HG03354 (cell line): ENCODE results near the gene SLC46A3.
"Not testable (repeated sequence)": the region's sequence is repeated elsewhere in the genome, so short reads cannot be mapped to it uniquely, and the experiment has no call there.

Experiments used
- ATAC-seq: cut with Tn5 transposase; IDR thresholded peaks from one replicate; pipeline ENCODE4 v1.9.1; 2021; ENCODE audit warnings: mild to moderate bottlenecking; ENCODE audit not compliant: unreplicated experiment, poor library complexity, severe bottlenecking

The SLC46A3 gene

DNA sequence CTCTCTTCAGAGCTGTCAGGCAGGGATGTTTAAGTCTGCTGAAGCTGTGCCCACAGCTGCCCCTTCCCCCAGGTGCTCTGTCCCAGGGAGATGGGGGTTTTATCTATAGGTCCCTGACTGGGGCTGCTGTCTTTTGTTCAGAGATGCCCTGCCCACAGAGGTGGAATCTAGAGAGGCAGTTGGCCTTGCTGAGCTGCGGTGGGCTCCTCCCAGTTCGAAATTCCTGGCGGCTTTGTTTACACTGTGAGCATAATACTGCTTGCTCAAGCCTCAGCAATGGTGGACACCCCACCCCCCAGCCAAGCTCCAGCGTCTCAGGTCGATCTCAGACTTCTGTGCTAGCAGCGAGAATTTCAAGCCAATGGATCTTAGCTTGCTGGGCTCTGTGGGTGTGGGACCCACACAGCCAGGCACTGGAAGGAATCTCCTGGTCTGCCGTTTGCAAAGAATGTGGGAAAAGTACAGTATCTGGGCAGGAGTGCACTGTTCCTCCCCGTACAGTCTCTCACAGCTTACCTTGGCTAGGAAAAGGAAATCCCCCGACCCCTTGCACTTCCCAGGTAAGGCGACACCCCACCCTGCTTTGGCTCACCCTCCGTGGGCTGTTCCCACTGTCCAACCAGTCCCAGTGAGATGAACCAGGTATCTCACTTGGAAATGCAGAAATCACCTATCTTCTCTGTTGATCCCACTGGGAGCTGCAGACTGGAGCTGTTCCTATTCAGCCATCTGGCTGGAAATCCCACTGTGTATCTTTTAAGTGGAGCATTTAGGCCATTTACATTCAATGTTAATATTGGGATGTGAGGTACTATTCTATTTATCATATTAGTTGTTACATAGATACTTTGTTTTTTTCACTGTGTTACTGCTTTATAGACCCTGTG lies 24.9 kb downstream of the SLC46A3 start:
- not testable (repeated sequence) for ATAC-seq

DNA sequence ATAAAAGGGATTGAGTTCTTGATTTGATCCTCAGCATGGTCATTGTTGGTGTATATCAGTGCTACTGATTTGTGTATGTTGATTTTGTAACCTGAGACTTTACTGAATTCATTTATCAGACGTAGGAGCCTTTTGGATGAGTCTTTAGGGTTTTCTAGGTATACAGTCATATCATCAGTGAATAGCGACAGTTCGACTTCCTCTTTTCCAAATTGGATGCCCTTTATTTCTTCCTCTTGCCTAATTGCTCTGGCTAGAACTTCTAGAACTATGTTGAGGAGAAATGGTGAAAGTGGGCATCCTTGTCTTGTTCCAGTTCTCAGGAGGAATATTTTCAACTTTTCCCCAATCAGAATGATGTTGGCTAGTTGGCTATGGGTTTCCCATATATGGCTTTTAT lies 32.9 kb downstream of the SLC46A3 start:
- ATAC-seq, result no peak

DNA sequence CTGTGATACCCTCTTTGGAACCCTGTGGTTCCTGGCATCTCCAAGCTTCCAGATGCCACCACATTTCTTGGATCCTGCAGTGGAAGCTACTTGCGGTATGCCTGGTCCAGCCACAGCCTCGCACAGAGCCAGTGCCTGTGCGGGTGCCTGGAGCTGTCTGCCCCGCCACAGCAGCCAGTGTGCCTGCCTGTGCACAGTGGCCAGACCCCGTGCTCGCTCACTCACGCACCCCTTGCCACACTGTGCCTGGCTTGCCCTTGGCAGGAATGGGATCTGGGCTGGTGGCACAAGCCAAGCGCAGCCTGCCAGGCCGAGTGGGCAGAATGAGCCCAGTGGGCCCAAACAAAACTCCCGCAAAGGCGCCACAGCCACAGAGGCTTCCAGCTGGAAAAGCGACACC lies 33.7 kb downstream of the SLC46A3 start:
- ATAC-seq, result no peak

DNA sequence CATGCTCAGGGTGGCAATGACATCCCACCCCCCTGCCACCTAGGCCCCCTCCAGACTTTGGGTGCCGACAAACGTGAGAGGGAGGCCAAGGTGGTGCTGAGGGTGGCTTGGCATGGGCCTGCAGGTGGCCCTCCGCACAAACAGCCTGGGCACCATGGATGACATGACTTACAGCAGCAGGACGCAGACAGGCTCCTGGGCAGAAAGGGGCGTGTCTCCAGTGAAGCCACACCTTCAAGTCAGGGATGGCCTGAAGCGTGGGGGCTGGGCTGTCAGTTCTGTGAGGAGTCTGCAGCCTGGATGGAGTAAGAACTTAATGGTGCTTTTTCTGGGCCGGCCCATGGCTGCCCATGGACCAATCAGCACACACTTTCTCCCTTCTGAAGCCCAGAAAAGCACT lies 34.5 kb downstream of the SLC46A3 start:
- no peak for ATAC-seq

DNA sequence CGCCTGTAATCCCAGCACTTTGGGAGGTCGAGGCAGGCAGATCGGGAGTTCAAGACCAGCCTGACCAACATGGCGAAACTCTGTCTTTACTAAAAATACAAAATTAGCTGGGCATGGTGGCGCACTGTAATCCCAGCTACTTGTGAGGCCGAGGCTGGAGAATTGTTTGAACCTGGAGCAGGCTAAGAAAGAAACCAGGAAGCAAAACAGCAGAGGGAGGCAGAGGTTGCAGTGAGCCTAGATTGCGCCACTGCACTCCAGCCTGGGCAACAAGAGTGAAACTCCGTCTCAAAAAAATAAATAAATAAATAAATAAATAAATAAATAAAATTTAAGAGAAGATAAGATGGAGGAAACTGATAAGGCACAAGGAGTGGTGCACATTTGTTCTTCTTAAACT lies 35.6 kb downstream of the SLC46A3 start:
- ATAC-seq, result not testable (repeated sequence)

DNA sequence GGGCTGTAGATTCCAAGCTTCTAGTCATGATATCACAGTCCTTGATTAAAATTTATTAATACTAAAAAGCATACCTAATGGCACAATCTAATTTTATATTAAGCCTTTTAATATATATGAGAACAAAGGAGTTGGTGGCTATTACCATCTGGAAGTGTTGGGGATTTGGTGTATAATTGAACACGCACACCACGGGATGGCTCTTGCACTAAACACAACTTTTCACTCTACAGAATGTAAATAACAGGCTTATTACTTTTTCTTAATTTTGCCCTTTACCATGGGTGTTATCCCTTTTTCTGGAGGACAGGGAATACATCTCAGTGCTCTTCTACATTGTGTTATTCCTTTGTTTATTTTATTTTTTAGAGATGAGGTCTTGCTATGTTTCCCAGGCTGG lies 38.2 kb downstream of the SLC46A3 start:
- ATAC-seq, result no peak

DNA sequence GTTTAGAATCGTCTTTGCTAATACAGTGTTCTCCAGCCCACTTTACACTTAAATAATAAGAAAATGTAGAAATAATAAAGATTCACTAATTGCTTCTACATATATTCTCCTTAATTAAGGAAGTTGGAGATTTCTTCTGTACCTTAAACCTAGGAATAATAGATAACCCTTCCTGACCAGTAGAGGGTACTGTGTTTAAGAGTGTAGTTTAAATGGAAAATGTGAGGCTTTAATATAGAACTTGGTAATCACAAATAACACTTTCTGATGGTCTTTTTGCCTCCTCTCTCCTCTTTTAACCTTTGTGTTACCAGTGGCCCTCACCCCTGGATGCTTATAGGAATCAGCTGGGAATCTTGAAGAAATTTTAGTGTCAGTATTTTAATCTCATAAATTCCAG lies 39.1 kb downstream of the SLC46A3 start:
- no peak for ATAC-seq

DNA sequence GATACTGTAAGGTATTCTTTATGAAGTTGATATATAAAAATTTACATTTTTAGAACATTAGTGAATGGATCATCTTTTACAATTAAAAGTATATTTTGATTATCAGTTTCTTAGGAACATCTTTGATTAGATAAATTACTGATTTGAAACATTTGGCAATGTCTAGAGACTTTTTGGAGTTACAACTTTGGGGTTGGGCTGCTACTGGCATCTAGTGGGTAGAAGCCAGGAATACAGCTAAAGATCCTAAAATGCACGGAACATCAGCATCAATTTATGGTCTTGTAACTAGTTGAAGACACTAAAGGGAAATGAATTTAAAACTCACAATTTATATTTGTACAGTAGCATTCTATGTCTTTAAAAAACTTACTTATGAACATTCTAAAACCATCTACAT lies 40.0 kb downstream of the SLC46A3 start:
- ATAC-seq, result no peak

DNA sequence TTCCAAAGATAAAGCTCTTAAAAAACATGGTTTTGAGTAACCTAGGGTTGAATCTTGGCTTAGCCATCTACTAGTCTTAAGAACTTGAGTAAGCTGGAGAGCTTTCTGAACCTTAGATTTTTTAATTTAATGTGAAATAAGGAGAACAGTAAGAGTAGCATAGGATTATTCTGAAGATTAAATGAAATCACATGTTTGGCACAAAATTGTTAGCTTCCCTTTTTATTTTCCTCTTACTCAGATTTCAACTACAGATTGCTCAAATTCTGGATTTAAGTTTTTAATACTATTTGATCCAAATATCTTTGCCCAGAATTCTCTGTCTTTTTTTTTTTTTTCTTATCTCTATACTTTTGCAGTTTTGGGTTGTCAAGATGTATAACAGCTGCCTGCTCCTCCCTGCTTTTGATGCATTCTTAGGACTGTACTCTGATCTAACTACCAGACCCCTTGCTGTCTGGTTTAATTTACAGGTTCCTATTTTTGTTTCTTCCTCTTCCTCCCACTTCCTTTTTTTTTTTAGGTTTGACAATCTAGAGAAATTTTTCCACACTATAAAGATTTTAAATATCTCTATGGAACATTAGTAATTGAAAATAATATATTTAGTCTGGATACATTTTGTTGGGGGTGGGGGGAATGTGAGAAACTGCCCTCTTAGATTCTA lies 47.5 kb downstream of the SLC46A3 start:
- ATAC-seq, result no peak

DNA sequence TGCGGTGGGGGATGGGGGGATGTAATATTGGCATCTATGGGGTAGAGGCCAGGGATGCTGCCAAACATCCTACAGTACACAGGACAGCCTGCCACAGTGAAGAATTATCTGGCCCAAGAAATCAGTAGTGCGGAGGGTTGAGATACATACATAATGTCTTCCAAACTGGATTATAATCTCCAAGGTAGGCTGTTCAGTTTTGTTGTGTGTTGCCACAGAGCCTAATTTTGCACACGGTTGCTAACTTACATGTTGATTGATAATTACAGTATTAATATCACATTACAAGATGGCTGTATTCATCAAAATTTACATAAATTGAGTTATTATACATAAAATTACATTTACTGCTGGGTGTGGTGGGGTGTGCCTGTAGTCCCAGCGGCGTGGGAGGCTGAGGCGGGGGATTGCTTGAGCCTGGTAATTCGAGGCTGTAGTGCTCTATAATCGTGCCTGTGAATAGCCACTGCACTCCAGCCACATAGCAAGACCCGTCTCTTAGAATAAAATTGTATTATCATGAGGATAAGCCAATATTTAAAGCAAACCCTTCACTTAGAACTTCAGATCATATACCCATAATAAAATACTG lies 51.8 kb downstream of the SLC46A3 start:
- no peak for ATAC-seq

DNA sequence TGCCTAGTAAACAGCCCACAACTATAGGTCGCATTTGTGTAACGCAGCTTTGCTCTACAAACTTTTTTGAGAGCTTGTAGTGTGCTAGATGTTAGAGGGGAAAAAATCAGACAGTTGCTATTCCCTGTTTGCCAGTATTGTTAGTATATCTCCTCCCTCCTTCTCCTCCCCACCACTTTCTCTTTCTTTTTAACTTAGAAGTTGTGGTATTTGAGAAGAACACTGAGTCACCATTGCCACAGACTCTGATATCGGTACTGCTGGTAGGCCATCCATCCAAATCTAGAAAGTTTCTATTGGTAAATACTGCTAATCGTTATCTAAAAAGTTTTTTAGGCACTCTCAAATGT lies 59.2 kb downstream of the SLC46A3 start:
- peak; percentile 18 for ATAC-seq

DNA sequence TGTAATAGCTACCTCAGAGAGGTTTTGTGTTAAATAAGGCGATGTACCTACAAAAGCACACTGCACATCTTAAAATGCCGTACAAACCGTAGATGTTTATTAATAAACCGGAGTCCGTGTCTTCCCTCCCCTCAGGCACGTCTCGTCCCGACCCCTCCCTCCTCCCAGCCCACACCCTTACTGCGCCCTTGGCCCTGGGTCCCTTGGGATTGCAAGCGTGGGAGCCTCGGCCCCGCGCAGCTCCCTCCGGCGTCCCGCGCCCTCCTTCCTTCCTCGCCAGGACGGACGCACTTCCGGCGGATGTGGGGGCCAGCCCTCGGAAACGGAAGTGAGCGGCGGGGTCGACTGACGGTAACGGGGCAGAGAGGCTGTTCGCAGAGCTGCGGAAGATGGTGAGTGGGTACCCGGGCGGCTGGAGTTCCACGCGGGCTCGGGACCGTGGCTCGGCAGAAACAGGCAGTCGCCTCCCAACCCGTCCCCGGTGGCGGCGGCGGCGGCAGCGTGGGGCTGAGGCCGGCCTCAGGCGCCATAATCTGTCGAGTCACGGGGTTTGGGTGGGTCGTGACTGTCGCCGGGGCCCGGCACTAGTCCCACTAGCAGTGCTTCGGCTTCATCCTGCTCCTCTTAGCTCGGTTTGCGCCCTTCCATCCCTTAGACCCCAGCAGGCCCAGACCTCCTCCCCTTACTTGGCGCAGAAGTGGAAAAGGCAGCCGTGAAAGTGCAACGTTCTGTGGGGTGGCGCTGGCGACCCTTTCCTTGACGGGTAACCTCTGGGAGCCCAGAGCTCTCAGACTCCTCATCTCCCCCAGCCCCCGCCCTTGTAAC lies 59.8 kb downstream of the SLC46A3 start, which contains the start of gene POMP:
Gene POMP (plus strand): TSS at position 335 of the 825 bp plus-strand sequence. CDS start 55 bp downstream, at position 390.
- peak; percentile 96 for ATAC-seq

DNA sequence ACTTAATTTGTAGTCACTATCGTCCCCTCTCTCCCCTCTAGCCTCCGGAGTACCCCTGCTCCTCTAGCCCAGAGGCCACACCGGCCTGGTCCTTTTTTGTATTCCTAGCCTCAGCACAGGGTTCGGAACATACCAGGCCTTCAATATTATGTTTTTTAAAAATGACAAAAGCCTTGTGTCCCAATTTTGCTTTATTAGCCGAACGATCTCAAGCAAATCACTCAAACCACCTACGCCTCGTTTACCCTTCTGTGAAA lies 60.3 kb downstream of the SLC46A3 start:
- ATAC-seq, result peak; percentile 27

DNA sequence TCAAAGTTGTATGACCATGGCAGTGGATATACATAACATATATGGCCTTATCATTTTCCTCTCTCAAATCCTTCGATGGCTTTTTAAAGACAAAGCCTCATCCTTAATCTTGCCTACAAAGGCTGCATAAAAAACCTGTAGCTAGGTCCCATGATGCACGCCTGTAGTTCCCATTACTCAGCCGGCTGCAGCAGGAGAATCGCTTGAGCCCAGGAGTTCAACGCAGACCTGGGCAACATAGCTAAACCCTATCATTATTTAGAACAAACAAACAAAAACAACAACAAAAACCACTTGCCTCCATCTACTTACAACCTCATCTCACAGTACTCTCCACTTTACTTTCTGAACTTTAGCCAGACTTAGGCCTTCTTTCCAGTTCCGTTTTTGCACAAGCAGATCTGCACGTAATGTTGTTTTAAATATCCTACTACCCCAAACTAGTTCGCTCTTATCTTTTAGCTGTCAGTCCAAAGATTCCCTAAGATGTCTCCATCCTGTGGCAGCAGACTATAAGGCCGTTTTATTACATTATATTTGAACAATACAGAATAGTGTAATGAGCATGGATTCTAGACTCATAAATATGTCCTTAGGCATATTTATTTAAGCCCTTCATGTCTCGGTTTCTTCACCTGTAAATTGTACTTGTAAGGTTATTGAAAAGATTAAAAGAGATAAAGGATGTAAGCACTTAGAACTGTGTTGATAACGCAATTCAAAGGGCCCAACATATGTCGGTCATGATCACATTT lies 60.8 kb downstream of the SLC46A3 start:
- ATAC-seq, result no peak

DNA sequence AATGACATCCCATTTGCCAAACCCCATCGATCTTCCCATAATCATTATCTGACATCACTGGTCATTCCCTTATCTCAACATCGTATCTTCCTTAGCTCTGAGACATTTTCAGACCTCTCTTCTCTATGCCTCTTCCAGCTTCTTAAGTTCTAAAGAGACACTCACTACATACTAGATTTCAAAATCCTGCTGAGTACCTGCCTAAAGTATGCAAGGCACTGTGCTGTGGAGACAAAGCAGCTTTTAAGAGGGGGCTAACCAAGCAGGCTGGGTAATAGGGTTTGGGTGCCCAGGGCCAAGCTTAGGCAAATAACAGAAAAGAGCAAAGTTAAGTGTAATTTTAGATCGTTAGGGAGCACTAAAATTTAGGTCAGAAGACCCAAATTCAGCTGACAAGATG lies 63.2 kb downstream of the SLC46A3 start:
- ATAC-seq, result no peak

DNA sequence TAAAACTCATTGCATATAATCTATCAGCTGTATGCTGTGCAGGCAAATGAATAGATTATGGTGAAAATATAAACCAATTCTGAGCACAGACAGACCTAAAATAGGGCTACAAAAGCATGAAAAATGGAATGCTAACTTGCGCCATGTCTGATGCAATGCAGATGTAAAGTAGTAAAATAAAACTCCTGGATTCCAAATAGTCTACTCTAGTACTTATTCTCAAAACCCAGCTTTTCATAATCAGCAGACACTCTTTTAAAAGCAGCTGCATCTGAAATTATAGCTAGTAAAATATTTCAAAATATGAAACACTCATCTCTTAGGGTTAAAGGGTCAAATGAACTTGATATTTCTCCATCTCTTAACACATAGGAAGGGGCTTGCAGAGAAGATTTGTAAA lies 64.5 kb downstream of the SLC46A3 start:
- ATAC-seq, result no peak

DNA sequence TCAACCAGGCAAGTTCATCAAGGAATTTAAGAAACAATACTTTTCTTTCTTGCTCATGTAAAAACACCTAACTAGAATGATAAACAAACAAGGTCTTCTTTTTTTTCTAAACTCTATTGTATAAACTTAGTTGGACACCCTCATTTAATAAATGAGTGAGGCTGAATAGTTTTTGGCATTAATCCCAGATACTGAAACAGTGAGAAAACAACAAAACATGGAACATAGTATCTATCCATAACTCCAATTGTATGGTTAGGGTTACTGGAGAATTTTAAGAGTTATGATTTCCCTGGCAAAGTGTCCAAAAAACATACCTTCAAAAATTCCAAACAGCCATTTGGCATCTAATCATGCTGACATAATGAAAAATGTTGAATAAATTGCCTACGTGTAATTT lies 65.7 kb downstream of the SLC46A3 start:
- no peak for ATAC-seq

DNA sequence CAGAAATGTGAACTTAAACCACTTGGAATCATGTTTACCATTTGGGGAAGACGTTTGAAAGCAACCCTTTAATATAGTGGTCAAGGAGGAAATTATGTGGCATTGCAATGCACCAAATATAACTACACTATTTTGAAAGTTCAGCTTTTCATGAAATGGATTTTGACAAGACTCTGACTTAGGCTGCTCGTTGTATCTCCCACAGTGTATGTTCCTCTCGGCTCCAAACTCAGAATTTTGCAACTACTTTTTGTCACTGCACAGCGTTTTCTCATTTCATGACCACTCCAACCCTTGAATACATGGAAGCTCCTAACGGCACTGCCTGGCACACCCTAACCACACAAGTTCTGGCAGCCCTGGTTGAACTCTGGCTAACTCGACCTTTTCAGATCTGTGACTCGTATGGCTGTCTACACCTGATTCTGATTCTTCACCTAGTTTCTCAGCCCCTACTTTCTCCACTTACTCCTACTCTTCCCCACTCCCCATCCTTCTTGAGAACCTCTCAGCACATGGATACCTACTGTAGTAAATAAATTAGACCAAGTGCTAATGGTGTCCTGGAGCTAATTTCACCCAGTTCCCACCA lies 66.9 kb downstream of the SLC46A3 start:
- no peak for ATAC-seq

DNA sequence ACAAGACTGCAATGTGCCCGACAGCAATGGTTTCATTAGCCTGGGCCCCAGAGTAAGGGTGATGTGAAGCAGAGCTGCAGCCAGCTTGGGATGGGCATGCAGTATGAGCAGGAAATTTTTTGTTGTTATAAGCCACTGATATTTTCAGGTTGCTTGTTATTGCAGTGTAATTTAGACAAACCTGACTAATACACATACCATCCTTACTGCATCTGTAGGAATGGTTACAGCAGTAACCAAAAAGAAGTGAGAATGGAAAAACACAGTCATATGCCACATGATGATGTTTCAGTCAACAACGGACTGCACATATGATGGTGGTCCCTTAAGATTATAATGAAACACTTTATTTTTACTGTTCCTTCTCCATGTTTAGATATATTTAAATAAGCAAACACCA lies 68.5 kb downstream of the SLC46A3 start:
- no peak for ATAC-seq
